ENCODE results near the gene DMC1.

DMC1 gene

GRCh38 chr22:38567531-38568285, 2.3 kb downstream of the DMC1 start:
- H3K4me3 ChIP-seq (ENCODE audit: low read depth, low read length): no peak overlapping the region

GRCh38 chr22:38566726-38567504, 3.1 kb downstream of the DMC1 start:
- H3K4me3 ChIP-seq (ENCODE audit: low read depth, low read length): no peak overlapping the region

GRCh38 chr22:38565441-38565840, 4.5 kb downstream of the DMC1 start:
- no peak overlapping the region for H3K4me3 ChIP-seq (ENCODE audit: low read depth, low read length)

- H3K4me3 ChIP-seq (ENCODE audit: low read depth, low read length): no peak overlapping the region
Measured at GRCh38 chr22:38564669-38565068, 5.3 kb downstream of the DMC1 start.

GRCh38 chr22:38554281-38554680, 15.7 kb downstream of the DMC1 start:
- H3K4me3 ChIP-seq (ENCODE audit: low read depth, low read length): no peak overlapping the region

- H3K4me3 ChIP-seq (ENCODE audit: low read depth, low read length): no peak overlapping the region
Measured at GRCh38 chr22:38549101-38549894, 20.7 kb downstream of the DMC1 start.

- no peak overlapping the region for H3K4me3 ChIP-seq (ENCODE audit: low read depth, low read length)
Measured at GRCh38 chr22:38540701-38541100, 29.3 kb downstream of the DMC1 start.

- H3K4me3 ChIP-seq (ENCODE audit: low read depth, low read length): no peak overlapping the region
Measured at GRCh38 chr22:38531251-38531938, 38.6 kb downstream of the DMC1 start.

- no peak overlapping the region for H3K4me3 ChIP-seq (ENCODE audit: low read depth, low read length)
Measured at GRCh38 chr22:38524429-38524828, 45.6 kb downstream of the DMC1 start.

GRCh38 chr22:38523479-38523878, 46.5 kb downstream of the DMC1 start:
- H3K4me3 ChIP-seq (ENCODE audit: low read depth, low read length): no peak overlapping the region

GRCh38 chr22:38523029-38523428, 47.0 kb downstream of the DMC1 start:
- H3K4me3 ChIP-seq (ENCODE audit: low read depth, low read length): no peak overlapping the region

- no peak overlapping the region for H3K4me3 ChIP-seq (ENCODE audit: low read depth, low read length)
Measured at GRCh38 chr22:38519453-38520250, 50.3 kb downstream of the DMC1 start.

- no peak overlapping the region for H3K4me3 ChIP-seq (ENCODE audit: low read depth, low read length)
Measured at GRCh38 chr22:38518620-38519019, 51.4 kb downstream of the DMC1 start.

GRCh38 chr22:38513063-38513462, 56.9 kb downstream of the DMC1 start:
- H3K4me3 ChIP-seq (ENCODE audit: low read depth, low read length): no peak overlapping the region

GRCh38 chr22:38510416-38510970, 59.5 kb downstream of the DMC1 start:
- no peak overlapping the region for H3K4me3 ChIP-seq (ENCODE audit: low read depth, low read length)

GRCh38 chr22:38506118-38506962, 63.6 kb downstream of the DMC1 start, which contains the start of gene DDX17:
Gene DDX17 (minus strand): TSS chr22:38506311.
- peak within 1 kb of the TSS; percentile 97 for H3K4me3 ChIP-seq (ENCODE audit: low read depth, low read length)

GRCh38 chr22:38505541-38506117, 64.4 kb downstream of the DMC1 start:
- peak overlapping the region; percentile 97 for H3K4me3 ChIP-seq (ENCODE audit: low read depth, low read length)

- peak overlapping the region; percentile 97 for H3K4me3 ChIP-seq (ENCODE audit: low read depth, low read length)
Measured at GRCh38 chr22:38504731-38505540, 65.0 kb downstream of the DMC1 start.
